HPDE6-E6E7 (cell line): Measurements from ENCODE around the gene TBC1D8.
A peak's percentile ranks its signal among the peaks of the same experiment; 100 is the strongest.

ENCODE experiments used
- DNase-seq: peaks from one replicate; pipeline ENCODE4 v3.0.0; 2011; ENCODE audit warnings: missing footprints; ENCODE audit errors: extremely low spot score

Gene TBC1D8

DNA sequence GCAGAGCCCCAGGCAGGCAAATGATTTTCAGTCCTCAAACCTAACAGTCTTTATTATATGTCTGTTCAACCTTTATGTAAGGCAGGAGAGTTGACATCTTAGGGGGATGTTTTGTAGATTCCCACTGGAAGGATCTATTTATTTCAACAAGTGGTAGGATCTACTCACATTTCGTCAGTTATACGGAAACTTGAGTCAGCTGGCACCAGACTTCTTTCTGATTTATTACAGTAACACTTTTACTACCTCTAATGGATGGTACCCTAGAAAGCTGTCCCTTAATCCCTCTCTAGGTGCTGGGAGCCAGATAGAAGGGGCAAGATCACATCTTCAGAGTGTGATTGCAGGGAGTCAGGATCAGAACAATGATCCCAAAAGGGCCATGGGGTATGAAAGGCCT lies 151.2 kb downstream of the TBC1D8 start:
- no peak for DNase-seq

DNA sequence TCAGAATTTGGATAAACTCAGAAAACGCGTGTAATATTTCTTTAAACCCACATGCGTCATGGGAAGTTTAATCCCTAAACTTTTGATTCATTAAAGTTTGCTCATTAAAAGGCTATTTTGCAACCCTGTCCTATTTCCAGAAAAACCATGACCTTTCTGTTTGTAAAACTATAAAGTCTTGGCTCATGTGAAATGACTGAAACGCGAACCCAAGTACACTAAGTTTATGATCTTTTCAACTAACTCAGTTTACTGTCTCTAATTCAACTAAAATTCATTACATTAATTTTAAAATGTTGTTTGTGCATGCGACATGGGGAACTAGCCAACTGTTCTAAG lies 153.0 kb downstream of the TBC1D8 start:
- no peak for DNase-seq

DNA sequence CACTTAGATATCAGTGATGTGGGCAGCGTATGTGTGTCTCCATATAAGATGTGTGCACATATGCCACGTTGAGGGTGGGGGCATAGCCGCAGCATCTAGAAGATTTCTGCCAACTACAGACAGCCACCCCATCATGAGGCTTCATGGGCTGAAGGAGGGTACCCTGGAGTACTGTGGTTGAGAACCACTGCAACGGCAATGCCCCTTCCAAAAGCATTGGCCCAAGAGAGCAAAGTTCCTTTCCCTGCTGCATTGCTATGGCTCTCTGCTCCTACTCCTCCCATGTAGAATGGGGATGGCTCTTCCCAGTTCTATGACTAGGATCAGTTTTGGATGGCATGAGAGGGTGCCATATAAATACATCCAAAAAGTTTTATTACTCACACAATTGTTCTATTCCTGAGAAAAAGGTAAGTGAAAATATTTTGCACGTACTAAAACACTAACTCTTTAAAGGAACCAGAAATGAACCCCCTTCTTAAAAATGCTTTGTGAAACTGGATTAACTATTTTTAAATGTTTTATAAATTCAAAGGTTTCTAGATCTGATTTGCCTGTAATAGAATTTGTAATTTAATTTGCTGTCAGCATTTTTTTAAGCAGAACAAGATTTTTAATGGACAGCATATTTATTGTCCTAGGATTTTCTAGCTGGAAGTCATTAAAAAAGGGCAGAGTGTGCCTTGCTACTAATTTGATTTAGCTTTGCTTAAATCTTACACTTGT lies 153.5 kb downstream of the TBC1D8 start:
- no peak for DNase-seq

- DNase-seq = no peak
These were observed 155.7 kb downstream of the TBC1D8 start for GRCh38 chr2:100995309-100996075.

GRCh38 chr2:100993294-100993693 lies 157.9 kb downstream of the TBC1D8 start:
- no peak for DNase-seq

DNA sequence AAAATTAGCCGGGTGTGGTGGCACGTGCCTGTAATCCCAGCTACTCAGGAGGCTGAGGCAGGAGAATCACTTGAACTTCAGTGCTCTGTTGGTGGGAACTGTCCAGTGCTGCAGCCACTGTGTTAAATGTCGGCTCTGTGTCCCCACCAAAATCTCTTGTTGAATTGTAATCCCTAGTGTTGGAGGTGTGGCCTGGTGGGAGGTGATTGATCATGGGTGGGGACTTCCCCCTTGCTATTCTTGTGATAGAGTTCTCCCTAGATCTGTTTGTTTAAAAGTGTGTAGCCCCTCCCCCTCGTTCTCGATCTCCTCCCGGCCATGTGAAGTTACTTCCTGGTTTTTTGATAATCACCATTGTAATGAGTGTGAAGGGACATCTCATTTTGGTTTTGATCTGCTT lies 158.9 kb downstream of the TBC1D8 start:
- DNase-seq = no peak

DNA sequence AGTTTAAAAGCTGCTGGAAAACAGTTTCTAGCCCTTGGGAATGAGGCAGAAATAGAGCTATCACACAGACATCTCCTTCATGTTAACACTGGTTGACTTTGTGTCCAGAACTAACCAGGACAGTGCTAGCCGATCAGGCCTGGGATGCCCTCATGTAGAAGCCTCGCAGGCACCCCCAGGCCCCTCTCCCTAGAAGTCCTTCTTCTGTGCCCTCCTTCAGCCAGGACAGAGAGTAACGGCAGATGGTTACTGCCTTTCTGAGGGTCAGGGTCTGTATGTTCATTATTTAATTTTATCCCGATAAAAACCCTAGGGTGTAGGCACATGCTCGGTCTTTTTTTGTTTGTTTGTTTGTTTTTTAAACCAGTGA lies 159.8 kb downstream of the TBC1D8 start:
- no peak for DNase-seq

DNA sequence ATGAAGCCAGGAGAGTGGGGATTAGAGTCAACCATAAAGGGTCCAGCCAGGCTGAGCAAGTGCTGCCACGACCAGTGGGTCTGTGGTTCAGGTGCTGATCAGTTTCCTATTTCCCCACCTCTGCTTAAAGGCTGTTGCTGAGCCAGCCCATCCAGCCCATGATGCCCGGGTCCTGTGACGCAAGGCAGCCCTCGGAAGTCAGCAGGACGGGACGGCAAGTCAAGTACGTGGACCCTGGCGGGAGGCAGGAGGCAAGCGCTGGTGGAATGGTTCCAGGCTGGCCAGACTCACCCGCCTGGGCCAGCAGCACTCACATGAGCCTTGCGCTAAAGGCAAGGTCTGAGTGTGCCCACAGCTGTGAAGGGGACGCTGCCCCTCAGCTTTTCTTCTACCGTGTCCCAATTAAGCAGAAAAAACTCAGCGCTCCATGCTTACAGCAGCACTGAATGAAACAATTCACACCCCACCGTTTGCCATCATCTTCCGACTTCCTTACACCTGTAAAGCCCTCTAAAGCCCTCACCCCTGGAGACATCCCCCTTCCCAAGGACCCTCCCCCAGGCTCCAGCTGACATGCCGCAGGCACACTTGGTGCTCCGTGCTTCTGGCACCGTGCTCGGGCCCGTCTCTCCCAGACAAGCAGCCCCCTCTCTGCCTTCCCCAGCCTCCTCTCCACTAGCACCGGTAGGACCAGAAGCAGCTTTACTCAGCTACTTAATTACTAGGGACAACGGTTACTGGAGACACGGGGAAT lies 160.4 kb downstream of the TBC1D8 start:
- no peak for DNase-seq

GRCh38 chr2:100990166-100990565 lies 161.0 kb downstream of the TBC1D8 start:
- DNase-seq = no peak

DNA sequence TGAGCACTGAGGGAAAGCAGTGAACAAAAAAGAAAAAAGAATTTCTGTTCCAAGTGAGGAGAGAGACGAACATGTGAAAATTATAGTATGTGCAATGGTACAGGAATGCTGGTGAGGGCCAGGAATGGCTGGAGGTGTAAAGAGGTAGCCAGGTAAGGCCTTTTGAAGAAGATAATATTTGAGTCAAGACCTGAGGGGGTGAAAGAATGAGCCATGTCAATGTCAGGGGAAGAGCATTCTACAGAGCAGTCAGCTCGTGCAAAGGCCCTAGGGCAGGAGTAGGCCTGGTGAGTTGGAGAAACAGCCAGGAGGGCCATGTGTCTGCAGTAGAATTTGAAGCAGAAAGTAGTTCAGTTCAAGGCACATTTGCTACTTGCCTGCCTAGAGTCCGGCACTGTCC lies 161.5 kb downstream of the TBC1D8 start:
- no peak for DNase-seq

- no peak for DNase-seq
These were observed 162.4 kb downstream of the TBC1D8 start for GRCh38 chr2:100988630-100989417.

DNA sequence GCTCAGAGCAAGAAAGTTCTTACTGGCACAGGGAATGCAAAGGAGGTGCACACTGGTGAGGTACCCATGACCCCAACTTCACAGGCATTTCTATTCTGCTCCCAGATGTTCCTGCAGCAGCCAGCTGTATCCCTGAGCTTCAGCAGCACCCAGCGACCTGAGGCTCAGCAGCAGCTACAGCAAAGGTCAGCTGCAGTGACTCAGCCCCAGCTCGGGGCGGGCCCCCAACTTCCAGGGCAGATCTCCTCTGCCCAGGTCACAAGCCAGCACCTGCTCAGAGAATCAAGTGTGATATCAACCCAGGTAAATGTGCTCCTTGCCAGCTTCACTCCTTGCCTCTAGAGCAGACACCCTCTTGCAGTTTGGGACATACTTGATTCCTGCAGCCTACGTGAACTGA lies 163.2 kb downstream of the TBC1D8 start:
- no peak for DNase-seq

DNA sequence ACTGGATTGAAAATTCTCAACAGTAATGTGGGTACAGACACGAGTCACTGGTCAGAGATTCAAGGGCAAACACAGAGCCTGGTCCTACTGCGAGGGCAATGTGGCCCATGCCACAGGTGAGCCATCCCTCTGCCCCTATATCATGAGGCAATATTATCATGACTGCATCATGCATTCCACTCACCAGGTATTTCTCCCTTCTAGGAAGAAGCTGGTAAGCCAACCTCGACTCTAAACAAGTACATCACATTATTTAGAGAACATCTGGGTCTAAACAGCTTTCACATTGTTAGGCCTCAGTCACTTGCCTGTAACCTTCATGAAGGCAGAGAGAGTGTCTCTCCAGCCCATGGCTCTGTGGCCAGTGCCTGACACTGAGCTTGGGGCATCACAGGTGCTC lies 163.6 kb downstream of the TBC1D8 start:
- DNase-seq = no peak

DNA sequence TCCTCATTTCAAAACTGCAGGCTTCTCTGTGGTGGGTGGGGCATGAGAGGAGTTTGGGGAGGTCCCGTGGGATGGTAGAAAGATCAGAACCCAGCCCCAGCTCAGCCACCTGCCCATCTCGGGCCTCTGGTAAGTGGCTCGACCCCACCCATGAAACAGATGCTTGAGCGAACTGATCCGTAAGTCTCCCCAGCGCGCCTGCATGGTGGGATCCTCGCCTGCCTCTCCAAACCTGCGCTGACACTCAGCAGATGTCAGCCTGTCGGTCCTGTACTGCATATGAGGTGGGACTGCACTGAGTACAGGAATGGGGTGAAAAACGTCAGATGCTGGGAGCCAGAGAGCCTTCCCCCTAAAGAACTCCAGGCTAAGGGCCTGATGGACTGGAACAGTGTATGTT lies 165.0 kb downstream of the TBC1D8 start:
- no peak for DNase-seq

GRCh38 chr2:100984892-100985307 lies 166.3 kb downstream of the TBC1D8 start:
- DNase-seq = peak; percentile 52

- no peak for DNase-seq
These were observed 167.4 kb downstream of the TBC1D8 start for GRCh38 chr2:100983684-100984310.

GRCh38 chr2:100983201-100983600 lies 168.0 kb downstream of the TBC1D8 start:
- DNase-seq = no peak

DNA sequence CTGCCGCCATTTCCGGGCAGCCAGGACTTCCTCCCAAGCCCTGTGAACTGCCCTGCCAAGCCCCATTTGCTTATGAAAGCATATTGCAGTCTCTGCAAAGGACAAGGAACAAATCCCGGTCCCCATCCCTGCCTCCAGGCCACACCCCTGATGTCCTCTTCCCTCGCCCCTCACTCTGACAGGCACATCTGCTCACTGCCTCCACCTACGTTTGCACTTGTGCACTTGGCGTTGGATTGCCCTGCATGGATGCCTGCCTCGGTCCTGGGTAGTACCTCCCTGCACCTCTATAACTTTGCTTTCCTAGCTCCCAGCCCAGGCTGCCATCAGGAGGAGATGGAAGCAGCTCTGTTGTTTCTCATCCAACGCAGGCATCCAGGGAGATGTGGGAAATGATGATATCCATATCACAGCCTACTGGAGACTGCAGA lies 168.7 kb downstream of the TBC1D8 start:
- no peak for DNase-seq

DNA sequence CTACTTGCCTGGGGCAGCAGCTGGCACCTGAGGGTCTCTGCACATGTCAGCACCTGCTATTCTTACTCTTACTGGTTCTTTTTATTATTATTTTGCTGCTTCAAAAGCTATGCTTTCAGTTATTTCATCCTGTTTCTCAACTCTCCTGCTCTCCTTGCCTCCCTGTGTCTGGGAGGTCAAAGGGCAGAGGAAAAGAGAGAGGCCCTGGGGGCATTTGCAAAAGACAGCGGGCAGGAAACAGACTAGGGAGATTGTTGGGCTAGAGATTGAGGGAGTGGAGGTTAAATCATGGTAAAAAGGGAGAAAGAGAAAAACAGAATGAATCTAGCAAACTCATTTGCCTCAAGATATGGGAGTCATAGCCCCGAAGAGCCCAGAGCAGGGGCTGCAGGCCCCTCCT lies 170.2 kb downstream of the TBC1D8 start:
- no peak for DNase-seq

DNA sequence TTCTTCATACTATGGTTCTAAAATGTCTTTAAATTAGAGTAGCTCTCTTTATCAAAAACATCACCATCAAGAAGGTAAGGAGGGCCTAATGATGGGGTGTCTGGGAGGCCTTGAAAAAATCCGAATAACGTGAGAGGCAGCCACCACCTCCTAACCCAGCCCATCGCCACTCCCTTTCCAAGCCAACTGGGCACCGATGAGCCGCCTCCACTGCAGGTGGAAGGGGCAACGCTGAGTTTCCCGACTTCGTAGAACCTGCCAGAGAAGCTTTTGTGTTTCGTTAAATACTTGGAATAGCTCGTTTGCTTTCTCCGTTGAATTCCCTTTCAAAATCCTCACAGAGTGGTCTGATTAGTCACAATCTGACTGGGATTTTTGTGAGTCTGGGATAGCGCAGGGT lies 171.1 kb downstream of the TBC1D8 start:
- DNase-seq = no peak

GRCh38 chr2:100978582-100979191 lies 172.5 kb downstream of the TBC1D8 start:
- DNase-seq = no peak
